ENCODE measurements around the gene NCEH1. TPM values are rescaled to one million over a fixed set of nuclear protein-coding genes. Genes with fewer than 3 reads are reported as not detected.
"Not testable (repeated sequence)": the region's sequence is repeated elsewhere in the genome, so short reads cannot be mapped to it uniquely, and the experiment has no call there.

NCEH1 gene
- total RNA-seq, 4 donors from 2014 or later: 2.3 to 5.8 (median 4.2) TPM

DNA sequence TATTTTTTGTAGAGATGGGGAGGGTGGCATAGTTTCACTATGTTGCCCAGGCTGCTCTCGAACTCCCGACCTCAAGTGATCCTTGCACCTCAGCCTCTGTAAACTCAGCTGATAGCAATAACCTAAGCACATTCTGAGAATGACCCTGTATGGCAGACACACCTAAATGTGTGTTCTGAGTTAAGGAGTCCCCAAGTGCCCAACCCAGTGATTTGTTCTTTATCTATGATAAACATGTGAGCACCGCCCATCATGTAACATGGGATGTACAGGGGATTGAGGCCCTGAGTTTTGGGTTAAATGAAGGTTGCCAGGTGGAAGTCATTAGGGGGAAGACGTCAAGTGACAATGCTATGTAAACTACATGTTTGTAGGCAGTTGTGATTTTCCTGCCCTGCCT, 5.7 kb downstream of the NCEH1 start:
- H3K27me3 ChIP-seq: no peaks in the 10 kb centered on the region
- WGBS: 95% methylated on average over 4 of the region's 4 CpGs
- H3K27ac ChIP-seq: no peak overlapping the region
- TF ChIP-seq, protein P1, sequence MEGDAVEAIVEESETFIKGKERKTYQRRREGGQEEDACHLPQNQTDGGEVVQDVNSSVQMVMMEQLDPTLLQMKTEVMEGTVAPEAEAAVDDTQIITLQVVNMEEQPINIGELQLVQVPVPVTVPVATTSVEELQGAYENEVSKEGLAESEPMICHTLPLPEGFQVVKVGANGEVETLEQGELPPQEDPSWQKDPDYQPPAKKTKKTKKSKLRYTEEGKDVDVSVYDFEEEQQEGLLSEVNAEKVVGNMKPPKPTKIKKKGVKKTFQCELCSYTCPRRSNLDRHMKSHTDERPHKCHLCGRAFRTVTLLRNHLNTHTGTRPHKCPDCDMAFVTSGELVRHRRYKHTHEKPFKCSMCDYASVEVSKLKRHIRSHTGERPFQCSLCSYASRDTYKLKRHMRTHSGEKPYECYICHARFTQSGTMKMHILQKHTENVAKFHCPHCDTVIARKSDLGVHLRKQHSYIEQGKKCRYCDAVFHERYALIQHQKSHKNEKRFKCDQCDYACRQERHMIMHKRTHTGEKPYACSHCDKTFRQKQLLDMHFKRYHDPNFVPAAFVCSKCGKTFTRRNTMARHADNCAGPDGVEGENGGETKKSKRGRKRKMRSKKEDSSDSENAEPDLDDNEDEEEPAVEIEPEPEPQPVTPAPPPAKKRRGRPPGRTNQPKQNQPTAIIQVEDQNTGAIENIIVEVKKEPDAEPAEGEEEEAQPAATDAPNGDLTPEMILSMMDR (IDR thresholded peaks at IDR 0.05): no peak
- no peaks in the 10 kb centered on the region for H3K36me3 ChIP-seq
- H3K9me3 ChIP-seq: no peaks in the 10 kb centered on the region
- no peak overlapping the region for H3K4me3 ChIP-seq
- DNase-seq (ENCODE audit: low spot score in 2 of 2): no peak
- H3K4me1 ChIP-seq: peaks cover 25% of the 10 kb centered on the region

DNA sequence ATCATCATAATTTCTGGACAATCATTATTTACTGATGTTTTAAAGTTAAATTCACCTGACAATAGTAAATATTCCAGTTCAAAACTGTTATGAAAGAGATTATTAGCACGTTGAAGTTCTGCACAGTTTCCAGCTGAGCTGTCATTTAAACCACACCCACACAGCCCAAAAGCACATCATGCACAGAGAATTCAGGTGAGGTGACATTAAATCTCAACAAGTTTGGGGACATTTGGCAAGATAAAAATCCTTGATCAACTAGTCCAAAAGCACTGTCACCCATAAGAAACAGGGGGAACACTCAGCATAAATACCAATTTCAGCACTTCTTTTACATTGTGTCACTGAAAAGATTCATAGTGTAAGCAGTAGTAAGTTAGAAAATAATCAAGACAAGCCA, 6.9 kb downstream of the NCEH1 start:
- Histone ChIP-seq H3K4me3 (no peak overlapping the region), H3K36me3 (no peaks in the 10 kb centered on the region), H3K4me1 (peaks cover 15% of the 10 kb centered on the region), H3K9me3 (no peaks in the 10 kb centered on the region), H3K27ac (no peak overlapping the region), H3K27me3 (no peaks in the 10 kb centered on the region)
- TF ChIP-seq, protein P1 (IDR thresholded peaks at IDR 0.05): no peak
- TF ChIP-seq POLR2A (IDR thresholded peaks at IDR 0.05) (no peak), POLR2AphosphoS5 (IDR thresholded peaks at IDR 0.05) (no peak), EP300 (IDR thresholded peaks at IDR 0.05) (no peak)
- WGBS: 16% methylated on average over 1 of the region's 1 CpG
- DNase-seq (ENCODE audit: low spot score in 2 of 2): no peak

DNA sequence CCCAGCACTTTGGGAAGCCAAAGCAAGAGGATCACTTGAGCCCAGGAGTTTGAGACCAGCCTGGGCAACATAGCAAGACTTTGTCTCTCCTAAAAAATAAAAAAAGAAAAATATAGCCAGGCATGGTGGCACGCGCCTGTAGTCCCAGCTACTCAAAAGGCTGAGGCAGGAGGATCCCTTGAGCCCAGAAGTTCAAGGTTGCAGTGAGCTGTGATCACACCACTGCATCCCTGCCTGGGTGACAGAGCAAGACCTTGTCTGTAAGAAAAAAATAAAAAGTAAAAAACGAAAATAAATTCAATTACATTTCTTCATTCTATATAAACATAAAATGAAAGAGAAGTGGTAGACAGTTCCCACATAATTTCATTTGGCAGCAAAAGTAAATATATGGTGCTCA, 8.1 kb downstream of the NCEH1 start:
- not testable (repeated sequence) for H3K4me1 ChIP-seq; H3K36me3 ChIP-seq; DNase-seq (ENCODE audit: low spot score in 2 of 2); H3K4me3 ChIP-seq; H3K9me3 ChIP-seq; H3K27ac ChIP-seq; H3K27me3 ChIP-seq
- 90% methylated on average over 3 of the region's 3 CpGs for WGBS

DNA sequence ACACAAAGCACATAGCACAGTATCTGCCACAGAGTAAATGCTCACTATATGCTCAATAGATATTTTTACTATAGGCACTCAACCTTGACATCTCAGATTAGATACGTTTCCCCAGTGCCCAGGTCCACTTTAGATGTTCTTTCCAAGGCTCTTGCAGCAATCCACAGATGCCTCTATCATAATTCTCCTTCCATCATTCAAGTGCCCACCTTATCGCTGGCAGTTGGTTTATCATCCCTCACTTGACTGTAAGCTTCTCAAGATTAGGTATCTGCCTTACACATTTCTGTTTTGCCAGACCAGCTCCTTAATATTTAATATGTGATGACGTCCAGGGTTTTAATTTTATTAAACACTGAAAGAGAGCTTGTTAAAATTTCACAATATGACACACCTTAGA, 8.6 kb downstream of the NCEH1 start:
- TF ChIP-seq EP300 (IDR thresholded peaks at IDR 0.05): no peak

DNA sequence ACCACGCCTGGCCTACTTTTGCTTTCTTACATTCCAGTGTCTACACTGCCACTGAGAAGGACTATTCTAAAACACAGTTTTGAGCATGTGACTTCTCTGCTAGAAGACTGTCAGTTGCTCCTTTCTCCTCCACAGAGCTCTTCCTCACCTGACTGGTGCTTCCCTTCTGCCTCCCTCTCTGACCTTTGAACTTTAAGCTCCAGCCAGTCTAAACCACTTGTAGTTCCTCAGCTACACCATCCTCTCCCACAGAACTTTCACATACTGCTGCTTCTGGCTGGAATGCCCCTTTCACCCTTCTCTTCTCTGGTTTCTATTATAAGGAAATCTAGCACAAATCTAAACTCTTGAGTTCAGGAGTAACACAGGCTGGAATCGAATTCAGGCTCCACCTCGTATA, 9.1 kb downstream of the NCEH1 start:
- Histone ChIP-seq H3K27me3 (no peaks in the 10 kb centered on the region), H3K36me3 (no peaks in the 10 kb centered on the region), H3K4me3 (no peak overlapping the region), H3K4me1 (peaks cover 5% of the 10 kb centered on the region), H3K9me3 (no peaks in the 10 kb centered on the region), H3K27ac (no peak overlapping the region)
- TF ChIP-seq POLR2AphosphoS5 (IDR thresholded peaks at IDR 0.05): no peak
- TF ChIP-seq POLR2A (IDR thresholded peaks at IDR 0.05): no peak
- TF ChIP-seq EP300 (IDR thresholded peaks at IDR 0.05): no peak
- TF ChIP-seq, protein P1 (IDR thresholded peaks at IDR 0.05): no peak
- WGBS: 97% methylated on average over 3 of the region's 3 CpGs
- no peak for DNase-seq (ENCODE audit: low spot score in 2 of 2)

More for the DNA sequence above, 8.6 kb downstream of the NCEH1 start:
- peaks cover 5% of the 10 kb centered on the region for H3K4me1 ChIP-seq
- 92% methylated on average over 3 of the region's 3 CpGs for WGBS
- no peaks in the 10 kb centered on the region for H3K27me3 ChIP-seq
- no peaks in the 10 kb centered on the region for H3K9me3 ChIP-seq
- DNase-seq (ENCODE audit: low spot score in 2 of 2): no peak
- H3K4me3 ChIP-seq: no peak overlapping the region
- no peak overlapping the region for H3K27ac ChIP-seq
- no peaks in the 10 kb centered on the region for H3K36me3 ChIP-seq

DNA sequence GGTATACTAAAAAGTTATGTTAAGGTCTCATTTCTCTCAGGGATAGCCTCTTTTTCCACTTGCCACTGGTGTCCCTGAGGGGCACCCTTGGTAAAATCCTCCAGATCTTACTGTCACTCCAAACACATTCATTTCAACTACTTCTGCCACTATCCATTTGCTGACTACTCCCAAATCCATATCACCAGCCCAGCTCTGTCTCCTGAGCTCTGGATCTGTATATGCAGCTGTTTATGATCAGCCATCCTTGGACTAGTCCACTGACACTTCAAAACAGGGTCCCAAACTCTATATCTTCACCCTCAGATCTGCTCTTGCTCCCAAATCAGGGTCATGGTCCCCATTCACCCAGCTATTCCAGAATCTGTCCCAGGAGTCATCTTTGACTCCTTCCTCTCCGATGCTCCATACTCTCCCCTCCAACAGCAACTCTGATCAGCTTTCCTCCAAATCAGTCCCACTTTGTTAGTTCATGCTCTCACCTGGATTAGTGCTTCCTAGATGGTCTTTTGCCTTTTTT, 9.9 kb downstream of the NCEH1 start:
- Histone ChIP-seq H3K27me3 (no peaks in the 10 kb centered on the region), H3K36me3 (no peaks in the 10 kb centered on the region), H3K27ac (no peak overlapping the region), H3K4me1 (peaks cover 5% of the 10 kb centered on the region), H3K9me3 (no peaks in the 10 kb centered on the region), H3K4me3 (no peak overlapping the region)
- TF ChIP-seq EP300 (IDR thresholded peaks at IDR 0.05) (no peak), POLR2AphosphoS5 (IDR thresholded peaks at IDR 0.05) (no peak), POLR2A (IDR thresholded peaks at IDR 0.05) (no peak)
- TF ChIP-seq, protein P1 (IDR thresholded peaks at IDR 0.05): no peak
- WGBS: 96% methylated on average over 1 of the region's 1 CpG
- no peak for DNase-seq (ENCODE audit: low spot score in 2 of 2)
